GM23248 (cell line): ENCODE results near the gene TNFAIP3. TPM values are rescaled to one million over a fixed set of nuclear protein-coding genes. Genes with fewer than 3 reads are reported as not detected.

Source experiments
- DNase-seq: peaks from one replicate; pipeline ENCODE4 v3.0.0-alpha.2; 2015
- H2AFZ ChIP-seq: fragments of 200-600 bp; sonication (generic); 2 replicates; pipeline ENCODE4 v1.6.1; 2016; ENCODE audit warnings: antibody characterized with exemption
- H3F3A ChIP-seq: fragments of 200-600 bp; sonication (generic); 2 replicates; pipeline ENCODE4 v1.6.1; 2016; ENCODE audit warnings: mild to moderate bottlenecking, antibody characterized with exemption, mixed run types; ENCODE audit not compliant: insufficient read depth
- H3K27ac ChIP-seq: fragments of 200-600 bp; sonication (generic); 2 replicates; pipeline ENCODE4 v1.5.1; 2016; ENCODE audit warnings: mild to moderate bottlenecking
- H3K27me3 ChIP-seq: fragments of 200-600 bp; sonication (generic); replicated peaks from 2 replicates; pipeline ENCODE4 v1.6.1; 2016; ENCODE audit warnings: mild to moderate bottlenecking; ENCODE audit not compliant: insufficient read depth
- H3K36me3 ChIP-seq: fragments of 200-600 bp; sonication (generic); 2 replicates; pipeline ENCODE4 v1.6.1; 2016; ENCODE audit warnings: low read depth, mild to moderate bottlenecking
- H3K4me1 ChIP-seq: fragments of 200-600 bp; sonication (generic); 2 replicates; pipeline ENCODE4 v1.6.1; 2016; ENCODE audit warnings: mild to moderate bottlenecking; ENCODE audit not compliant: insufficient read depth
- H3K4me2 ChIP-seq: fragments of 200-600 bp; sonication (generic); one replicate; pipeline ENCODE4 v1.6.1; 2016; ENCODE audit warnings: mild to moderate bottlenecking; ENCODE audit not compliant: unreplicated experiment
- H3K4me3 ChIP-seq: fragments of 200-600 bp; sonication (generic); 2 replicates; pipeline ENCODE4 v1.5.1; 2016; ENCODE audit warnings: mild to moderate bottlenecking
- H3K79me2 ChIP-seq: fragments of 200-600 bp; sonication (generic); 2 replicates; pipeline ENCODE4 v1.6.1; 2016; ENCODE audit warnings: mild to moderate bottlenecking; ENCODE audit not compliant: insufficient read depth
- H3K9ac ChIP-seq: fragments of 200-600 bp; sonication (generic); 2 replicates; pipeline ENCODE4 v1.6.1; 2016; ENCODE audit warnings: mild to moderate bottlenecking
- H3K9me2 ChIP-seq: fragments of 200-600 bp; sonication (generic); 2 replicates; pipeline ENCODE4 v1.6.1; 2016; ENCODE audit warnings: mixed run types, mild to moderate bottlenecking, moderate library complexity; ENCODE audit not compliant: insufficient read depth
- H3K9me3 ChIP-seq: fragments of 200-600 bp; sonication (generic); one replicate; pipeline ENCODE4 v1.6.1; 2017; ENCODE audit warnings: low read depth
- H4K20me1 ChIP-seq: fragments of 200-600 bp; sonication (generic); 2 replicates; pipeline ENCODE4 v1.6.0; 2016; ENCODE audit not compliant: insufficient read depth
- EZH2 ChIP-seq: fragments of 200-600 bp; sonication (generic); IDR thresholded peaks from 2 replicates; pipeline ENCODE4 v1.6.1; 2018; ENCODE audit warnings: antibody characterized with exemption, mild to moderate bottlenecking; ENCODE audit not compliant: insufficient read depth, poor library complexity, severe bottlenecking
- EZH2phosphoT487 ChIP-seq: fragments of 200-600 bp; sonication (generic); IDR thresholded peaks from 2 replicates; pipeline ENCODE4 v1.6.1; 2018; ENCODE audit warnings: antibody characterized with exemption, moderate library complexity, mild to moderate bottlenecking, low read depth; ENCODE audit not compliant: insufficient read depth
- WGBS, 2 experiments: methylation state at CpG; one replicate each; pipeline ENCODE4 v1.1.6; 2015 to 2017; ENCODE audit warnings: low lambda C conversion rate in 2 of 2, low coverage in 1 of 2; ENCODE audit errors: missing lambda C conversion rate in 2 of 2; 5-methylcytosine and 5-hydroxymethylcytosine counted together
- in situ Hi-C: fragments of 300-500 bp; cut with MboI; formaldehyde crosslinking; loops from 2 replicates; pipeline ENCODE4 v1.15.0; 2020
- polyA plus RNA-seq: library from polyadenylated mRNA; unstranded; fragments of >200 nt; fragmentation: Nextera tagmentation; extraction: Ambion mirVana; gene quantifications from 2 replicates; pipeline ENCODE4 v1.2.1, GENCODE V29; 2016
- total RNA-seq: library from RNA; depleted of rRNA; stranded (reverse); fragments of >200 nt; shearing (Covaris generic); gene quantifications from 2 replicates; pipeline ENCODE4 v1.2.3, GENCODE V29; 2014

The TNFAIP3 gene
- total and polyA plus RNA-seq, 2 experiments from 2014 or later = 2.7 to 6.3 TPM

DNA sequence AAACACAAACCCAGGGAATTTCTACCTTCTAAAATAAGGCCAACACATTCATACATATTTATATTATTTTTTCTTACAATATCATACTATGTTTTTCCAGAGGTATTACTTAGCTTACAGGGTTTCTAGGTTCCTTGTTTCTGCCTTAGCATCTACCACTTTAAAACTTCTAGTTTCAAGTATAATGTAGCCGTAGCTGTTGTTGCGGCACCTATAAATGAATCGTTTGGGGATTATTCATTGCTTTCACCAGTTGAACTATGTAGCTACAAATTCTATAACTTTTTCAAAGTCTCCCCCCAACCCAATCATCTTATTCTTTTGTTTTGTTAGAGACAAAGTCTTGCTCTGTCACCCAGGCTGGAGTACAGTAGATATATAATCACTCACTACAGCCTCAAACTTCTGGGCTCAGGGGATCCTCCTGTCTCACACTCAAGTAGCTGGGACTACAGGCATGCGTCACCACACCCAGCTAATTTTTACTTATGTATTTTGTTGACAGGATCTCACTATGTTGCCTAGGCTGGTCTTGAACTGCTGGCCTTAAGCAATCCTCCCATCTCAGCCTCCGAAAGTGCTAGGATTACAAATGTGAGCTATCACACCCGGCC lies 43.9 kb downstream of the TNFAIP3 start:
- Histone ChIP-seq H3K27me3 (no peaks in the 10 kb centered on the region), H3K9me2 (no peaks in the 10 kb centered on the region), H3F3A (no peaks in the 10 kb centered on the region), H3K36me3 (no peaks in the 10 kb centered on the region), H3K9ac (no peak overlapping the region), H3K4me1 (peaks cover 10% of the 10 kb centered on the region), H4K20me1 (no peaks in the 10 kb centered on the region), H3K79me2 (no peaks in the 10 kb centered on the region), H3K27ac (no peak overlapping the region), H3K4me2 (peak overlapping the region; percentile 22), H3K4me3 (no peak overlapping the region), H3K9me3 (no peaks in the 10 kb centered on the region), H2AFZ (0 out of 2 replicates have a peak overlapping the region, but pooled peaks have one; percentile 15)
- 94 to 97% methylated on average over 6 of the region's 6 CpGs for WGBS, 2 experiments
- TF ChIP-seq EZH2 = no peak
- TF ChIP-seq EZH2phosphoT487 = no peak
- DNase-seq = no peak
- in situ Hi-C loops = no loop called here

DNA sequence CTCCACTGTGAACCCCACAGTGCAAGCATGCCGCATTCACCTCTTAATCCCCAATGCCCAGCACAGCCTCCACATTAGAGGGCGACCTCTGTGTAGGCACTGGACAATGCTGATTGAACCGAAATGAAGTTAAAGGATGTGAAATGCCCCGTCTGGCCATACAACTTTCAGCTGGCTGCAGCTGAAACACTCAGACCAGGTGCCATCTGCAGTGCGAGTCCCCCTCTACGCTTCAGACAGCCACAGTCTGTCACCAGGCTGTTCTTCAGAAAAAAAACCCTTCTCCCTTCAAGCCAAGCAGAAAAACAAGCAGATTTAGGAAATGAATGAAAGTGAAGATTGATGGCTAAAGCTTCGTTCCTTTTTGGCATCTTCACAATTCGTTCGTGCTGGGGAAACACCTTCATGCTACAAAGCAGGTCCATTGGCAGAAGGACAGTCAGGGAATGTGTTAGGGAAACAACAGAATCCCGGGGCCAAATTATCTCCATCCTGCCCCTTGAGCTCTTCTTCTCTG lies 44.7 kb downstream of the TNFAIP3 start:
- no peak for DNase-seq
- Histone ChIP-seq H3K9me2 (no peaks in the 10 kb centered on the region), H3K27ac (no peak overlapping the region)

DNA sequence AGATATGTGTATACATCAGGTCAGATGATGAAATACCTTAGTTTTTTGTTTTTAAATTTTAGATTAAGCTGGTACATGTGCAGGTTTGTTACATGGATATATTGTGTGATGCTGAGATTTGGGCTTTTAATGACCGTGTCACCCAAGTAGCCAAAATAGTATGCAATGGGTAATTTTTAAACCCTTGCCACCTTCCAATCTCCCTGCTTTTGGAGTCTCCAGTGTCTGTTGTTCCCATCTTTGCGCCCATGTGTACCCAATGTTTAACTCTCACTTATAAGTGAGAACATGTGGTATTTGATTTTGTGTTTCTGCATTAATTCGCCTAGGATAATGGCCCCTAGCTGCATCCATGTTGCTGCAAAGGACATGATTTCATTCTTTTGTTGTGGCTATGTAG lies 45.8 kb downstream of the TNFAIP3 start:
- Histone ChIP-seq H4K20me1 (no peaks in the 10 kb centered on the region), H3K27me3 (no peaks in the 10 kb centered on the region), H3K4me3 (no peak overlapping the region), H3F3A (no peaks in the 10 kb centered on the region), H3K36me3 (no peaks in the 10 kb centered on the region), H2AFZ (no peak overlapping the region), H3K9ac (no peak overlapping the region), H3K9me2 (no peaks in the 10 kb centered on the region), H3K27ac (no peak overlapping the region), H3K79me2 (no peaks in the 10 kb centered on the region), H3K9me3 (no peaks in the 10 kb centered on the region), H3K4me2 (no peak overlapping the region), H3K4me1 (peaks cover 10% of the 10 kb centered on the region)
- in situ Hi-C loops = no loop called here
- no peak for DNase-seq
- 44 to 49% methylated on average over 3 of the region's 3 CpGs for WGBS, 2 experiments
- TF ChIP-seq EZH2phosphoT487 (no peak), EZH2 (no peak)

More for the DNA sequence above, 44.7 kb downstream of the TNFAIP3 start:
- 73 to 80% methylated on average over 10 of the region's 10 CpGs for WGBS, 2 experiments
- Histone ChIP-seq H4K20me1 (no peaks in the 10 kb centered on the region), H3K79me2 (no peaks in the 10 kb centered on the region), H3K9ac (no peak overlapping the region), H3K36me3 (no peaks in the 10 kb centered on the region), H3K9me3 (no peaks in the 10 kb centered on the region), H3K4me1 (peaks cover 10% of the 10 kb centered on the region), H3K4me2 (no peak overlapping the region), H3K4me3 (no peak overlapping the region), H3F3A (no peaks in the 10 kb centered on the region), H2AFZ (no peak overlapping the region; the same call in 1 of the 2 replicates), H3K27me3 (no peaks in the 10 kb centered on the region)
- no peak for TF ChIP-seq EZH2phosphoT487
- no peak for TF ChIP-seq EZH2
- in situ Hi-C loops = no loop called here

DNA sequence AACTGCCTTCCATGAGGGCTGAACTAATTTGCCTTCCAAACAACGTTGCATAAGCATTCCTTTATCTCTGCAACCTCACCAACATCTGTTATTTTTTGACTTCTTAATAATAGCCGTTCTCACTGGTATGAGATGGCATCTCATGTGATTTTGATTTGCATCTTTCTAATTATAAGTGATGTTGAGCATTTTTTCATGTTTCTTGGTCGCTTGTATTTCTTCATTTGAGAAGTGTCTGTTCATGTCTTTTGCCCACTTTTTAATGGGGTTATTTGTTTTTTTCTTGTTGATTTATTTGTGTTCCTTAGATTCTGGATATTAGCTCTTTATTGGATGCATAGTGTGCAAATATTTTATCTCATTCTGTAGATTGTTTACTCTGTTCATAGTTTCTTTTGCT lies 46.4 kb downstream of the TNFAIP3 start:
- no peaks in the 10 kb centered on the region for H3K79me2 ChIP-seq
- H3K4me2 ChIP-seq = no peak overlapping the region
- H3K9me2 ChIP-seq = no peaks in the 10 kb centered on the region
- in situ Hi-C loops = no loop called here
- H3K4me1 ChIP-seq = peaks cover 10% of the 10 kb centered on the region
- H2AFZ ChIP-seq = no peak overlapping the region
- TF ChIP-seq EZH2 (no peak), EZH2phosphoT487 (no peak)
- no peak overlapping the region for H3K27ac ChIP-seq
- no peaks in the 10 kb centered on the region for H4K20me1 ChIP-seq
- 20 to 25% methylated on average over 3 of the region's 3 CpGs for whole genome bisulfite sequencing, 2 experiments
- no peaks in the 10 kb centered on the region for H3K27me3 ChIP-seq
- no peaks in the 10 kb centered on the region for H3K36me3 ChIP-seq
- no peaks in the 10 kb centered on the region for H3F3A ChIP-seq
- H3K9me3 ChIP-seq = no peaks in the 10 kb centered on the region
- H3K9ac ChIP-seq = no peak overlapping the region
- DNase-seq = no peak
- no peak overlapping the region for H3K4me3 ChIP-seq
